Measurements from ENCODE around the gene GRIFIN. TPM values are rescaled to one million over a fixed set of nuclear protein-coding genes. Genes with fewer than 3 reads are reported as not detected.
A peak's percentile ranks its signal among the peaks of the same experiment; 100 is the strongest.

The GRIFIN gene
- total RNA-seq, 1 experiment from 2014 or later = not detected

- Histone ChIP-seq H3K9ac (ENCODE audit: low read length) (no peak overlapping the region), H3K36me3 (ENCODE audit: low read depth, low read length) (no peaks in the 10 kb centered on the region), H2AFZ (ENCODE audit: low read length) (no peak overlapping the region), H3K27ac (ENCODE audit: low read length) (no peak overlapping the region), H3K9me3 (ENCODE audit: low read length) (no peaks in the 10 kb centered on the region), H3K4me3 (ENCODE audit: low read length) (peak overlapping the region; percentile 68), H3K9me2 (replicated peaks; ENCODE audit: low read length) (no peaks in the 10 kb centered on the region), H3F3A (ENCODE audit: low read length, unreplicated experiment) (no peaks in the 10 kb centered on the region), H3K27me3 (ENCODE audit: low read length) (no peaks in the 10 kb centered on the region), H3K4me2 (ENCODE audit: low read length) (peak overlapping the region; percentile 97), H3K4me1 (ENCODE audit: insufficient read depth, low read length) (peaks cover 54% of the 10 kb centered on the region), H4K20me1 (ENCODE audit: low read length) (no peaks in the 10 kb centered on the region), H3K79me2 (ENCODE audit: low read length) (peaks cover 8% of the 10 kb centered on the region; the same call in 1 of the 2 replicates)
- ChIA-PET POLR2A (ENCODE audit: unreplicated experiment) (no interaction called here), CTCF (no interaction called here)
- TSS peak; percentile 65 for BruUV-seq (replicated peaks)
- 0 out of 2 replicates have a peak, but pooled peaks have one; percentile 9 for TF ChIP-seq CTCF (conservative IDR thresholded peaks at IDR 0.05; ENCODE audit: low read depth, low read length)
- TF ChIP-seq EZH2 (IDR thresholded peaks at IDR 0.05; ENCODE audit: low read length, unreplicated experiment) = no peak
- peak; percentile 13 for DNase-seq
- ATAC-seq = peak; percentile 17
- intact Hi-C loops (cut with micrococcal nuclease) = no loop called here
Measured at GRCh38 chr7:2520131-2520760, 44.0 kb upstream of the GRIFIN start.

DNA sequence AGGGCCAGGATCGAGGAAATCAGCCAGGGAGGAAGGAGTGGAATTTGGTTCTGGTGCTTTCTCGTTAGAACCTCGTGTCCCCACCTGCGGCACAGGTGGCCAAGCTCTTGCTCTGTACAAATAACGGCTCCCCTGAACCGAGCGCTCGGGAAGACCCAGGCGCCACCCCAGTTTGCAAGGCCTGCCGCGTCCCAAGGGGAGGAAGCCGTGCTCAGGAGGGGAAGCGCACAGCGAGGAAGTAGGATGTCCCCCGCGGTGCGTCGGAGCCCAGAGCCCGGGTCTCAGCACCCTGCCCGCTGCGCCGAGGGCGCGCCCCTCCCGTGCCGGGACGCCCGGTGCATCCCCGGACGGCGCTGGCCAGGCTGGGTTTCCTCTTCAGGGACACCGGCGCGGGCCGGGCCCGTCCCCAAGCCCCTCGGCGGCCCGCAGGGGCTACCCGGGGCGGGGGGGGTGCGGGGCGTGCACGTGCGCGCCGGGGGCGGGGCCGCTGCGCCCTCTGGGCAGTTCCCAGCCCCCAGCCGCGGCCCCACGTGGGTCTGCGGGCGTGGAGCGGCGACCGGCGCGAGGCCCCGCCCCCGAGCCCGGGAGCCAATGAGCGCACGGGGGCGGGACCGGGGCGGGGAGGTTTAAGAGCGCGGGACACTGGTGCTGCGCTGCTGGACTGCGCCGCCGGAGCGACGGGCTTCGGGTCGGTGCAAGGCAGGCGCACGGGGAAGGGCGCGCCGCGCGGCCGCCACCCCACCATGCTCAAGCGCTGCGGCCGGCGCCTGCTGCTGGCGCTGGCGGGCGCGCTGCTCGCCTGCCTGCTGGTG lies 43.1 kb upstream of the GRIFIN start, which contains the start of gene LFNG:
Gene LFNG (plus strand): TSS at position 656 of the 812 bp plus-strand sequence. CDS start 88 bp downstream, at position 744.
- H3K79me2 ChIP-seq (ENCODE audit: low read length) = peaks cover 8% of the 10 kb centered on the region; the same call in 1 of the 2 replicates
- no peaks in the 10 kb centered on the region for H3K36me3 ChIP-seq (ENCODE audit: low read depth, low read length)
- H4K20me1 ChIP-seq (ENCODE audit: low read length) = no peaks in the 10 kb centered on the region
- no peak for TF ChIP-seq CTCF (conservative IDR thresholded peaks at IDR 0.05; ENCODE audit: low read depth, low read length)
- TF ChIP-seq EZH2 (IDR thresholded peaks at IDR 0.05; ENCODE audit: low read length, unreplicated experiment) = no peak
- no peak for TF ChIP-seq EZH2phosphoT487 (IDR thresholded peaks at IDR 0.05; ENCODE audit: borderline replicate concordance, low read length)
- peak; percentile 88 for DNase-seq
- no peaks in the 10 kb centered on the region for H3K9me2 ChIP-seq (replicated peaks; ENCODE audit: low read length)
- H3K27ac ChIP-seq (ENCODE audit: low read length) = no peak within 1 kb of the TSS
- H3K9ac ChIP-seq (ENCODE audit: low read length) = no peak within 1 kb of the TSS
- H3F3A ChIP-seq (ENCODE audit: low read length, unreplicated experiment) = no peaks in the 10 kb centered on the region
- no peaks in the 10 kb centered on the region for H3K27me3 ChIP-seq (ENCODE audit: low read length)
- H3K9me3 ChIP-seq (ENCODE audit: low read length) = no peaks in the 10 kb centered on the region
- peak; percentile 75 for ATAC-seq
- peaks cover 48% of the 10 kb centered on the region for H3K4me1 ChIP-seq (ENCODE audit: insufficient read depth, low read length)
- POLR2A ChIA-PET (ENCODE audit: unreplicated experiment) = no interaction called here
- CTCF ChIA-PET = interaction anchor here (0.7 kb wide), 1 partner anchor 18 kb away, joined by 3 read pairs; no protein-coding TSS in a partner anchor
- H2AFZ ChIP-seq (ENCODE audit: low read length) = peak within 1 kb of the TSS; percentile 73
- H3K4me2 ChIP-seq (ENCODE audit: low read length) = peak within 1 kb of the TSS; percentile 97
- H3K4me3 ChIP-seq (ENCODE audit: low read length) = peak within 1 kb of the TSS; percentile 68
- BruUV-seq (replicated peaks) = no TSS peak
- intact Hi-C loops (cut with micrococcal nuclease) = loop anchor here (5.0 kb wide), 1 partner anchor 42 kb away; the partner anchor contains the start of gene GRIFIN

Data from PC-3 (cell line).